Esophagus muscularis mucosa (tissue), 4 donors: Measurements from ENCODE around the gene SPTBN1. TPM values are rescaled to one million over a fixed set of nuclear protein-coding genes. Genes with fewer than 3 reads are reported as not detected.

Experiments
- DNase-seq: peaks from one replicate; pipeline ENCODE4 v3.0.0-alpha.2; 2017; ENCODE audit errors: extremely low spot score
- H3K27ac ChIP-seq, 4 donors: fragments of 200-600 bp; sonication (generic); replicated peaks in 1 of 4; 1 replicate in 3 of 4; 2 replicates in 1 of 4; pipeline ENCODE4 v1.5.1; 2016 to 2019; ENCODE audit warnings: mild to moderate bottlenecking in 1 of 4
- H3K27me3 ChIP-seq, 4 donors: fragments of 200-600 bp; sonication (generic); one replicate each; pipeline versions ENCODE4 v1.5.1 to v1.6.0; 2016 to 2019
- H3K36me3 ChIP-seq, 4 donors: fragments of 200-600 bp; sonication (generic); one replicate each; pipeline ENCODE4 v1.5.1; 2016 to 2019
- H3K4me1 ChIP-seq, 4 donors: fragments of 200-600 bp; sonication (generic); one replicate each; pipeline ENCODE4 v1.5.1; 2016 to 2019
- H3K4me3 ChIP-seq, 4 donors: fragments of 200-600 bp; sonication (generic); 1 replicate in 2 of 4; 2 replicates in 2 of 4; pipeline ENCODE4 v1.5.1; 2016 to 2019; ENCODE audit warnings: mild to moderate bottlenecking in 4 of 4, moderate library complexity in 1 of 4
- H3K9me3 ChIP-seq, 4 donors: fragments of 200-600 bp; sonication (generic); 1 replicate in 3 of 4; 2 replicates in 1 of 4; pipeline ENCODE4 v1.5.1; 2016 to 2019
- EP300 ChIP-seq: sonication (generic); formaldehyde crosslinking; IDR thresholded peaks from one replicate; pipeline ENCODE4 v1.6.1; 2017; ENCODE audit warnings: antibody characterized with exemption
- POLR2A ChIP-seq: fragments of 450-650 bp; IDR thresholded peaks from one replicate; pipeline ENCODE4 v1.6.1; 2017; ENCODE audit warnings: antibody characterized with exemption, moderate library complexity, mild to moderate bottlenecking, low read depth
- POLR2AphosphoS5 ChIP-seq, 2 donors: sonication (generic); formaldehyde crosslinking; IDR thresholded peaks; one replicate each; pipeline ENCODE4 v1.6.1; 2017; ENCODE audit warnings: antibody characterized with exemption in 2 of 2
- WGBS: methylation state at CpG from one replicate; pipeline ENCODE4 v1.1.5; 2018; 5-methylcytosine and 5-hydroxymethylcytosine counted together
- intact Hi-C: fragments of 100-400 bp; cut with DNase I; formaldehyde crosslinking; loops from one replicate; pipeline ENCODE4 v1.15.1; 2023
- total RNA-seq, 4 donors: library from RNA; depleted of rRNA; stranded (reverse); fragments of >200 nt; gene quantifications; one replicate each; pipeline versions ENCODE4 v1.1.0 to v1.2.1, GENCODE V29; 2016
- TF ChIP-seq, protein P1 (sequence below), 3 experiments: fragments of 200-600 bp in 2 of 3; fragments of 450-650 bp in 1 of 3; sonication (generic) in 2 of 3; IDR thresholded peaks; one replicate each; pipeline ENCODE4 v1.5.1; 2017 to 2019; ENCODE audit warnings: antibody characterized with exemption in 3 of 3, mild to moderate bottlenecking in 2 of 3, moderate library complexity in 1 of 3

Gene SPTBN1
- total RNA-seq, 4 donors from 2014 or later, result 465 to 600 (median 547) TPM

DNA sequence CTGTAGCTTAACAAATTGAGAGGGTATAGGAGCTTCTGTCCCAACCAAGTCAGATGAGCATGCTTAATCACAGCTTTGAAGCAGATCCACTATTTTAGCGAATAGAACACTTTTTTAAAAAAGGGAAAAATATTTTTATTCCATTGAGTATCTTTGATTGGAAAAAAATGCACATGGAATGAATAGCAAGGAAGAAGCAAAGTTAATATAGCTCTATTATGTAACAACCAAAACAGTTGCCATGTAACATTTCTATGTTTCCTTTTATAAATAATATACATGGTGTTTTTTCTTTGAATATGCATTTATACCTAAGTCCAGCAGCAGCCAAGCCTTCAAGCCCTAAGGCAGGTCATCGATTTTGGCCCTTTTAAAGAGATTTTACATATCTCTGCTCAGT is 21.4 kb upstream of the SPTBN1 start:
- WGBS, result 74% methylated on average over 2 of the region's 2 CpGs
- no peaks in the 10 kb centered on the region for H3K9me3 ChIP-seq
- H3K27me3 ChIP-seq, result no peaks in the 10 kb centered on the region
- no peak overlapping the region for H3K4me3 ChIP-seq
- no peak for TF ChIP-seq POLR2A
- TF ChIP-seq, protein P1, sequence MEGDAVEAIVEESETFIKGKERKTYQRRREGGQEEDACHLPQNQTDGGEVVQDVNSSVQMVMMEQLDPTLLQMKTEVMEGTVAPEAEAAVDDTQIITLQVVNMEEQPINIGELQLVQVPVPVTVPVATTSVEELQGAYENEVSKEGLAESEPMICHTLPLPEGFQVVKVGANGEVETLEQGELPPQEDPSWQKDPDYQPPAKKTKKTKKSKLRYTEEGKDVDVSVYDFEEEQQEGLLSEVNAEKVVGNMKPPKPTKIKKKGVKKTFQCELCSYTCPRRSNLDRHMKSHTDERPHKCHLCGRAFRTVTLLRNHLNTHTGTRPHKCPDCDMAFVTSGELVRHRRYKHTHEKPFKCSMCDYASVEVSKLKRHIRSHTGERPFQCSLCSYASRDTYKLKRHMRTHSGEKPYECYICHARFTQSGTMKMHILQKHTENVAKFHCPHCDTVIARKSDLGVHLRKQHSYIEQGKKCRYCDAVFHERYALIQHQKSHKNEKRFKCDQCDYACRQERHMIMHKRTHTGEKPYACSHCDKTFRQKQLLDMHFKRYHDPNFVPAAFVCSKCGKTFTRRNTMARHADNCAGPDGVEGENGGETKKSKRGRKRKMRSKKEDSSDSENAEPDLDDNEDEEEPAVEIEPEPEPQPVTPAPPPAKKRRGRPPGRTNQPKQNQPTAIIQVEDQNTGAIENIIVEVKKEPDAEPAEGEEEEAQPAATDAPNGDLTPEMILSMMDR (IDR thresholded peaks at IDR 0.05), result no peak
- no peak for TF ChIP-seq POLR2AphosphoS5 (IDR thresholded peaks at IDR 0.05)
- no peak for TF ChIP-seq EP300
- peak overlapping the region; percentile 73 to 84 (median 77) for H3K27ac ChIP-seq
- no peak for DNase-seq
- intact Hi-C loops, result loop anchor here (10.0 kb wide), 1 partner anchor 100 kb away; a partner anchor contains a TSS
- peaks cover 74 to 96% (median 94%) of the 10 kb centered on the region in 4 donors for H3K4me1 ChIP-seq
- H3K36me3 ChIP-seq, result no peaks in the 10 kb centered on the region

DNA sequence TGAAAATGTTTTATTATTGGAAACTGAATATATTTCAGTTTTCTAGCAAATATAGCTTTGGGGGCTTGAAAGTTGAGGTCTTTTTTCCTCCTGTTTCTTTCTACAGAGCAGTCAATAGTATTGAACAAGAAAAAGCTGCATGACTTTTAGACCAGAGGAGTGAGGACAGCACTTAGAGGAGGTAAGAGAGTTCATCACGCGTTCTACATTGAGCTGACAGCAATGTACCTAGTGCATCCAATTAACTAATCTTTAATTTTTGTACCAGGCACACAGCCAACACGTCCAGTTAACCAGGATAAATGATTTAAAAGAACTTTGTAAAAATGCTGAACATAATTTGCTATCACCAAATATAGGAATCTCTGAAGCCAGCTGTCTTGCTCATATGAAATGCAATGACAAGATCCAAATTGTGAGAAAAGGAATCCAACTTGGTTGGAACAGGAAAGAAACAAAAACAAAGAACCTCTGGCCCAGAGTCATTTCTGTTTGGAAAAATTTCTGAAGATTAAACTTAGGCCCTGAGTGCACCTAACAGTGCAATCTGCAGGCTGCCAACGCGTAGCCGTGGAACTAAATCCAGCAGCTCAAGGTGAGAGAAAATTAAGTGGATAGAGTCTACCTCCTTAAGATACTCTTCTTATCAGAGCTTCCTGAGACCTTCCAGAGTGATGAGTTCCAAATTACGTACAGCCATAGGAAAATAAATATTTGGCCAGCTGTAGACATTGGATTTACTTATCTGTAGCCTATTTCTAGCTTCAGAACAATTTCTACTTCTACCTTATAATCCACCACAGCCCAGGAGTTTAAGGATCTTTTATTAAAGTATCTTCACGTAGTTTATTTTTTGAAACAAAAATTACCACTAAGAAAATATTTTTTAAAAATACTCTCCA is 20.6 kb upstream of the SPTBN1 start:
- intact Hi-C loops, result loop anchor here (10.0 kb wide), 1 partner anchor 101 kb away; a partner anchor contains a TSS
- Histone ChIP-seq H3K27ac (peak overlapping the region; percentile 73 to 84 (median 77)), H3K36me3 (no peaks in the 10 kb centered on the region), H3K9me3 (no peaks in the 10 kb centered on the region), H3K27me3 (no peaks in the 10 kb centered on the region), H3K4me1 (peaks cover 74 to 96% (median 94%) of the 10 kb centered on the region in 4 donors), H3K4me3 (no peak overlapping the region)
- WGBS, result 31% methylated on average over 8 of the region's 8 CpGs
- DNase-seq, result peak; percentile 72
- TF ChIP-seq, protein P1 (IDR thresholded peaks at IDR 0.05), result no peak
- peak in 1 of 2 donors; percentile 8 for TF ChIP-seq POLR2AphosphoS5 (IDR thresholded peaks at IDR 0.05)

DNA sequence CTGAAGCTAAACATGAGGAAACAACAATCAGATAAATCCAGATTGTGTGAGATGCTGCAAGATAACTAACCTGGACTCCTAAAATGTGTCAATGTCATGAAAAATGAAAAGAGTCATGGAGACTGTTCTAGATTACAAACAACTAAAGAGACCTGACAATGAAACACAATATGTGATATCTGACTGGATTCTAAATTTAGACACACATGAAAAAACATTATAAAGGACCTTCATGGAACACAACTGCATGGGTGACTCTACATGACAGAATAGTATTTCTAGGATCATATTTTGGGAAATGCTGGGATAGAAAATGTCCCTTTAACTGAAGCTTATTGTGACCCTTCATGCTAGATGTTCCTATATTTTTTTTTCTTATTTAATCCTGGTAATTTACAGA is 18.5 kb upstream of the SPTBN1 start:
- peaks cover 60 to 82% (median 75%) of the 10 kb centered on the region in 4 donors for H3K4me1 ChIP-seq
- no peak for DNase-seq
- intact Hi-C loops, result loop anchor here (10.0 kb wide), 1 partner anchor 103 kb away; a partner anchor contains a TSS
- H3K4me3 ChIP-seq, result no peak overlapping the region
- TF ChIP-seq POLR2A (no peak), POLR2AphosphoS5 (IDR thresholded peaks at IDR 0.05) (no peak), EP300 (no peak)
- TF ChIP-seq, protein P1 (IDR thresholded peaks at IDR 0.05), result no peak
- H3K27ac ChIP-seq, result peak overlapping the region in 2 of 4 donors; percentile 56 to 84
- no peaks in the 10 kb centered on the region for H3K9me3 ChIP-seq
- H3K36me3 ChIP-seq, result no peaks in the 10 kb centered on the region
- H3K27me3 ChIP-seq, result no peaks in the 10 kb centered on the region

DNA sequence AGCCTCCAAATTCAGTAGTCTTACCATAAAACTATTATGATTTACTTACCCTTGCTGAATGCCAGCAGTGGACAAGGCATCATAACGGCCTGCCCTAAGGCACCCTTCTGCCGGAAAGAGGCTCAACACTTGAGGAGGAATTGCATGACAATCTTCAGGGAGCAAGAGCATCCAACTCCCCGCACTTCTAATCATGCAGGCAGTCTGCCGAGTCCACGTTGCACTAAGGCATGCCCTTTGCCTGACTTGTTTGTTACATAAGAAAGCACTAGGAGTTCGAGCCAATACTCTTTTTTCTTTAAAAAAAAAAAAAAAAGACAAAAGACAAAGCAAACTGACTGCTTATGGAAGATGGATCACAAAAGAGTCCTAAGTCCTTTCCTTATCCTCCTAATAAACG is 17.9 kb upstream of the SPTBN1 start:
- Histone ChIP-seq H3K27me3 (no peaks in the 10 kb centered on the region), H3K4me1 (peaks cover 57 to 75% (median 68%) of the 10 kb centered on the region in 4 donors), H3K4me3 (no peak overlapping the region), H3K27ac (peak overlapping the region; percentile 17 to 84 (median 48)), H3K9me3 (no peaks in the 10 kb centered on the region), H3K36me3 (no peaks in the 10 kb centered on the region)
- peak; percentile 91 for DNase-seq
- TF ChIP-seq EP300 (no peak), POLR2AphosphoS5 (IDR thresholded peaks at IDR 0.05) (no peak), POLR2A (no peak)
- TF ChIP-seq, protein P1 (IDR thresholded peaks at IDR 0.05), result no peak
- 40% methylated on average over 7 of the region's 7 CpGs for WGBS
- intact Hi-C loops, result loop anchor here (10.0 kb wide), 1 partner anchor 103 kb away; a partner anchor contains a TSS
